ENCODE results near the gene C1QL2.

C1QL2 gene

GRCh38 chr2:119144806-119145205 lies 13.7 kb downstream of the C1QL2 start:
- peaks cover 3% of the 10 kb centered on the region for H3K27me3 ChIP-seq (ENCODE audit: insufficient read depth, poor library complexity, severe bottlenecking)
- no peak for DNase-seq (ENCODE audit: low read depth in 1 of 2, low spot score in 1 of 2)
- H3K4me3 ChIP-seq (replicated peaks; ENCODE audit: insufficient read depth, low read length): no peak overlapping the region
- H3K27ac ChIP-seq (replicated peaks): no peak overlapping the region
- TF ChIP-seq REST (IDR thresholded peaks at IDR 0.05; ENCODE audit: insufficient replicate concordance, low read depth) (no peak), SPI1 (IDR thresholded peaks at IDR 0.05; ENCODE audit: borderline replicate concordance, low read depth) (no peak), POLR2AphosphoS5 (IDR thresholded peaks at IDR 0.05; ENCODE audit: low read depth) (no peak), CTCF (IDR thresholded peaks at IDR 0.05; ENCODE audit: insufficient read depth, low read length) (no peak), GABPA (IDR thresholded peaks at IDR 0.05; ENCODE audit: low read depth) (no peak)

GRCh38 chr2:119142824-119143223 lies 15.7 kb downstream of the C1QL2 start:
- H3K4me3 ChIP-seq (replicated peaks; ENCODE audit: insufficient read depth, low read length): no peak overlapping the region
- no peak for DNase-seq (ENCODE audit: low read depth in 1 of 2, low spot score in 1 of 2)
- no peak overlapping the region for H3K27ac ChIP-seq (replicated peaks)
- TF ChIP-seq REST (IDR thresholded peaks at IDR 0.05; ENCODE audit: insufficient replicate concordance, low read depth): no peak
- TF ChIP-seq GABPA (IDR thresholded peaks at IDR 0.05; ENCODE audit: low read depth): no peak
- no peak for TF ChIP-seq CTCF (IDR thresholded peaks at IDR 0.05; ENCODE audit: insufficient read depth, low read length)
- TF ChIP-seq POLR2AphosphoS5 (IDR thresholded peaks at IDR 0.05; ENCODE audit: low read depth): no peak
- TF ChIP-seq SPI1 (IDR thresholded peaks at IDR 0.05; ENCODE audit: borderline replicate concordance, low read depth): no peak
- peaks cover 5% of the 10 kb centered on the region for H3K27me3 ChIP-seq (ENCODE audit: insufficient read depth, poor library complexity, severe bottlenecking)

- Histone ChIP-seq H3K27ac (replicated peaks) (no peak overlapping the region), H3K27me3 (ENCODE audit: insufficient read depth, poor library complexity, severe bottlenecking) (peaks cover 13% of the 10 kb centered on the region)
- TF ChIP-seq CTCF (IDR thresholded peaks at IDR 0.05; ENCODE audit: insufficient read depth, low read length) (no peak), GABPA (IDR thresholded peaks at IDR 0.05; ENCODE audit: low read depth) (no peak), SPI1 (IDR thresholded peaks at IDR 0.05; ENCODE audit: borderline replicate concordance, low read depth) (no peak)
Measured at GRCh38 chr2:119137502-119137901, 21.0 kb downstream of the C1QL2 start.

GRCh38 chr2:119136872-119137271 lies 21.7 kb downstream of the C1QL2 start:
- H3K4me3 ChIP-seq (replicated peaks; ENCODE audit: insufficient read depth, low read length): no peak overlapping the region

More at GRCh38 chr2:119137502-119137901, 21.0 kb downstream of the C1QL2 start:
- DNase-seq (ENCODE audit: low read depth in 1 of 2, low spot score in 1 of 2): no peak
- H3K4me3 ChIP-seq (replicated peaks; ENCODE audit: insufficient read depth, low read length): no peak overlapping the region

More at GRCh38 chr2:119136872-119137271, 21.7 kb downstream of the C1QL2 start:
- no peak overlapping the region for H3K27ac ChIP-seq (replicated peaks)
- DNase-seq (ENCODE audit: low read depth in 1 of 2, low spot score in 1 of 2): no peak
- H3K27me3 ChIP-seq (ENCODE audit: insufficient read depth, poor library complexity, severe bottlenecking): peaks cover 13% of the 10 kb centered on the region
- no peak for TF ChIP-seq REST (IDR thresholded peaks at IDR 0.05; ENCODE audit: insufficient replicate concordance, low read depth)
- TF ChIP-seq POLR2AphosphoS5 (IDR thresholded peaks at IDR 0.05; ENCODE audit: low read depth): no peak
- TF ChIP-seq SPI1 (IDR thresholded peaks at IDR 0.05; ENCODE audit: borderline replicate concordance, low read depth): no peak
- no peak for TF ChIP-seq CTCF (IDR thresholded peaks at IDR 0.05; ENCODE audit: insufficient read depth, low read length)
- no peak for TF ChIP-seq GABPA (IDR thresholded peaks at IDR 0.05; ENCODE audit: low read depth)

All from HL-60 (cell line).